Measurements from ENCODE around the gene GAST. TPM values are rescaled to one million over a fixed set of nuclear protein-coding genes. Genes with fewer than 3 reads are reported as not detected.

Gene GAST
- polyA plus RNA-seq, 1 experiment: not detected

GRCh38 chr17:41707803-41708669 is 4.1 kb upstream of the GAST start:
- ChIA-PET CTCF (interaction anchor here (0.6 to 3.1 kb wide), 6 partner anchors 10 to 81 kb away, joined by 3 to 18 read pairs (median 4); no protein-coding TSS in a partner anchor), POLR2A (no interaction called here)
- Histone ChIP-seq H3K27me3 (ENCODE audit: control insufficient read depth, insufficient read depth, low read length) (peaks cover 8% of the 10 kb centered on the region; the same call in 1 of the 2 replicates), H3K36me3 (ENCODE audit: control insufficient read depth, insufficient read depth, low read length) (no peaks in the 10 kb centered on the region), H3K4me3 (ENCODE audit: low read depth, low read length) (no peak overlapping the region)
- DNase-seq (ENCODE audit: low read depth): no peak
- TF ChIP-seq CTCF (IDR thresholded peaks at IDR 0.05; ENCODE audit: insufficient read depth, low read depth, low read length): no peak

- POLR2A ChIA-PET: no interaction called here
- H3K36me3 ChIP-seq (ENCODE audit: control insufficient read depth, insufficient read depth, low read length): no peaks in the 10 kb centered on the region
- CTCF ChIA-PET: interaction anchor here (0.7 to 3.1 kb wide), 2 partner anchors 12 to 16 kb away, joined by 3 to 18 read pairs; no protein-coding TSS in a partner anchor
- no peak overlapping the region for H3K4me3 ChIP-seq (ENCODE audit: low read depth, low read length)
- DNase-seq (ENCODE audit: low read depth): no peak
- H3K27me3 ChIP-seq (ENCODE audit: control insufficient read depth, insufficient read depth, low read length): peaks cover 8% of the 10 kb centered on the region; the same call in 1 of the 2 replicates
- TF ChIP-seq CTCF (IDR thresholded peaks at IDR 0.05; ENCODE audit: insufficient read depth, low read depth, low read length): no peak
Measured at GRCh38 chr17:41710472-41711090, 1.6 kb upstream of the GAST start.

GRCh38 chr17:41717408-41718286 is 5.5 kb downstream of the GAST start:
- no peak overlapping the region for H3K4me3 ChIP-seq (ENCODE audit: low read depth, low read length)
- no peak for TF ChIP-seq CTCF (IDR thresholded peaks at IDR 0.05; ENCODE audit: insufficient read depth, low read depth, low read length)
- ChIA-PET CTCF (interaction anchor here (1.0 to 2.4 kb wide), 7 partner anchors 10 to 242 kb away, joined by 3 to 13 read pairs (median 4); no protein-coding TSS in a partner anchor), POLR2A (interaction anchor here (0.6 kb wide), 1 partner anchor 29 kb away, joined by 3 read pairs; no protein-coding TSS in a partner anchor)
- DNase-seq (ENCODE audit: low read depth): no peak
- 0 out of 2 replicates have a peak, but pooled peaks cover 3% of the 10 kb centered on the region for H3K27me3 ChIP-seq (ENCODE audit: control insufficient read depth, insufficient read depth, low read length)
- no peaks in the 10 kb centered on the region for H3K36me3 ChIP-seq (ENCODE audit: control insufficient read depth, insufficient read depth, low read length)

- no peak for TF ChIP-seq CTCF (IDR thresholded peaks at IDR 0.05; ENCODE audit: insufficient read depth, low read depth, low read length)
- Histone ChIP-seq H3K27me3 (ENCODE audit: control insufficient read depth, insufficient read depth, low read length) (0 out of 2 replicates have a peak, but pooled peaks cover 2% of the 10 kb centered on the region), H3K36me3 (ENCODE audit: control insufficient read depth, insufficient read depth, low read length) (no peaks in the 10 kb centered on the region), H3K4me3 (ENCODE audit: low read depth, low read length) (no peak overlapping the region)
- POLR2A ChIA-PET: interaction anchor here (0.6 kb wide), 1 partner anchor 30 kb away, joined by 3 read pairs; no protein-coding TSS in a partner anchor
- DNase-seq (ENCODE audit: low read depth): no peak
- CTCF ChIA-PET: interaction anchor here (1.0 to 2.4 kb wide), 7 partner anchors 11 to 241 kb away, joined by 3 to 13 read pairs (median 4); no protein-coding TSS in a partner anchor
Measured at GRCh38 chr17:41718287-41718645, 6.1 kb downstream of the GAST start.
